RPMI7951 (cell line): ENCODE data around the gene CRACDL. TPM values are rescaled to one million over a fixed set of nuclear protein-coding genes. Genes with fewer than 3 reads are reported as not detected.
A peak's percentile ranks its signal among the peaks of the same experiment; 100 is the strongest.
"Not testable (repeated sequence)": the region's sequence is repeated elsewhere in the genome, so short reads cannot be mapped to it uniquely, and the experiment has no call there.

ENCODE experiments used
- DNase-seq: peaks from one replicate; pipeline ENCODE4 v3.0.0-alpha.2; 2012; ENCODE audit warnings: low read depth
- total RNA-seq: library from RNA; depleted of rRNA; stranded (reverse); fragments of >200 nt; shearing (Covaris generic); gene quantifications from 2 replicates; pipeline ENCODE4 v1.2.3, GENCODE V29; 2014

The CRACDL gene
- total RNA-seq, 1 experiment from 2014 or later: not detected

- no peak for DNase-seq
Observed at GRCh38 chr2:98882971-98883779, 52.9 kb downstream of the CRACDL start.

DNA sequence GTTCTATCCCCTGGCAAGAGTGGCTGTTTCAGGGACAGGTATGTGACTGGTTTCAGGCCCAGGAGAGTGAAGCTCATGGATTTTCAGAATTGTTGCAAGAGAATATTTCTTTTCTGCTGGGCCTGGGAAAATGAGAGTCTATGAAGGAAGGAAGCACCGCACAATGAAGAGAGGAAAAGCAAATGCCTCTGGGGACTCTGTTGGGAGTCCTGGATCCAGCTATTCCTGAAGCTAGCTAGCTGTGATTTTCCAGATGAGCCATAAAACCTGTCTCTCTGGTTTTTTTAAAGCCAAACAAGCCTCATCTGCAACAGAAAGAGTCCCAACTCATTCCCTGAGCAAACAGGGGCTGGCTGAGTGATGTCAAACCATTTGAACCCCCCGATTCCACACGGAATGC lies 53.7 kb downstream of the CRACDL start:
- no peak for DNase-seq

GRCh38 chr2:98881153-98881650 lies 54.8 kb downstream of the CRACDL start:
- no peak for DNase-seq

DNA sequence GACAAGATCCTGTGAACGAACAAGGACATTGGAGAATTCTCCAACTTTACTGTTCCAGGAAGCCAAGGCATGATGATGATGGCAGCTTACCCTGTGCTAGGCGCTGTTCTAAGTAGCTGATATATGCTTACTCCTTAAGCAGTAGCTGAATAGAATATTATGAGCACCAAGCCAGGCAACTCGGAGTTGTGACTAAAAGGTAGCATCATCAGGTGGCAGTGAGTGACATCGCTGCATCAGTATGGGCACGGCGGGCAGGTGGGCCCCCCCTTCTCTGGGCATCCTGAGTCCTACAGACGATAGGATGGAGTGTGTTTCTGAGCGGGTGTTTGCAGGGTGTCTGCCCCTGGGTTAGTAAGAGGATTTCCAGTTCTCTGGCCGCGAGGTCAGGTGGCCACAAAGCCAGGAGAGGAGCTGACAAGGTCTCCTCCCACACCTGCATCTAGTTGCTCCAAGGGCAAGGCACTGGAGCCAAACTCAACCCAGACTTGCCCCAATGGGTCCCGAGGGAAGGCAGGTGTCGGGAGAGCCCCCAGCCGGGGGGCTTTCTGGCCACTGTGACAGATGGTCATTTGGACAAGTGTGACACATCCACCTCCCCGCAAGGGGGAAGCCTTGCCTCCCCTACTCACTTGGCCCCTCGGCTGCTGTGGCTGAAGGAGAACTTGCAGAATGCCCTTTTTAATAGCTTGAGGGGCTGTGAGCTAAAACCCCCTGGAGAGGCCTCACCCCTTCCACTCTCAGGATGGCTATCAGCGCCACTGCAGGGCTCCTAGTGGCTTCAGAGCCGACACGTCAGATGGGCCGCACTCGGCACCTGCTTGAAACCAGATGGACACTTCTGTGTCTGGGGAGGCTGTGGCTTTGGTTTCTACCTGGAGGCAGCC lies 55.5 kb downstream of the CRACDL start:
- peak; percentile 4 for DNase-seq

DNA sequence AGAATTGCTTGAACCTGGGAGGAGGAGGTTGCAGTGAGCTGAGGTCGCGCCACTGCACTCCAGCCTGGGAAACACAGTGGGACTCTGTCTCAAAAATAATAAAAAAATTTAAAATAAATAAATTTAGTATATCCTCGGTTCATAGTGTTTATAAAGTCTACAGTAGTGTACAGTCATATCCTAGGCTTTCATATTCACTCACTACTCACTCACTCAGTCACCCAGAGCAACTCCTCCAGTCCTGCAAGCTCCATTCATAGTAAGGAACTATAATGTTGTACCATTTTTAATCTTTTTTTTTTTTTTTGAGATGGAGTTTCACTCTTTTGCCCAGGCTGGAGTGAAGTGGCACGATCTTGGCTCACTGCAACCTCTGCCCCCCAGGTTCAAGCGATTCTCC lies 58.4 kb downstream of the CRACDL start:
- not testable (repeated sequence) for DNase-seq

- no peak for DNase-seq
Observed at GRCh38 chr2:98876741-98877140, 59.3 kb downstream of the CRACDL start.

GRCh38 chr2:98875746-98876145 lies 60.3 kb downstream of the CRACDL start:
- no peak for DNase-seq

DNA sequence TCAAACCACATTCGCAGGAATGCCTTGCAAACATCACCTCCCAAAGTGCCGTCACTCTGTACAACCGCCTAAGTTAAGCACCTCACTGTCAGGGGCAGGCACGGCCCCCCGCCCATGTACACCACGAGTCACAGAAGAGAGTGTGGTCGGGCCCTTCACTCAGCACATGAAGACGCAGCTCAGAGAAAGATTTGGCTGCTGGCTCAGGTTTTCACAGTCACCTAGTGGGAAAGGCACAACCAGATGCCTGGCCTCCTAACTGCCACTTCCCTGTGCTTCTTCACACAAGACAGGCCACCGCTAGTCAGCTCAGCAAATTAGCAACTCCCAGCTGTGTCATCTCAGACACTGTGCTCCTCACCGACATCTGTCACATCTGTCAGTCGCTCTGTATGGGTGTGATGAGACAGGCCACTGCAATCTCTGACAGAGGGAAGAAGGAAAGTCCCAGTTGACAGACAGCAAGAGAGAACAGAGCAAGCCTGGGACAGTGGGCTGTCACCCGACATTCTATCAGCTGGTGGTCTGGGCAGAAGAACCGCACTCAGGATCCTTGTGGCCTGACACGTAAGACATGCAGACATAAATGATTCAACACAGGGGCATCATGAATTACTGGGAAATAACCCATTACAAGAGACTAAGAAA lies 60.8 kb downstream of the CRACDL start:
- no peak for DNase-seq

DNA sequence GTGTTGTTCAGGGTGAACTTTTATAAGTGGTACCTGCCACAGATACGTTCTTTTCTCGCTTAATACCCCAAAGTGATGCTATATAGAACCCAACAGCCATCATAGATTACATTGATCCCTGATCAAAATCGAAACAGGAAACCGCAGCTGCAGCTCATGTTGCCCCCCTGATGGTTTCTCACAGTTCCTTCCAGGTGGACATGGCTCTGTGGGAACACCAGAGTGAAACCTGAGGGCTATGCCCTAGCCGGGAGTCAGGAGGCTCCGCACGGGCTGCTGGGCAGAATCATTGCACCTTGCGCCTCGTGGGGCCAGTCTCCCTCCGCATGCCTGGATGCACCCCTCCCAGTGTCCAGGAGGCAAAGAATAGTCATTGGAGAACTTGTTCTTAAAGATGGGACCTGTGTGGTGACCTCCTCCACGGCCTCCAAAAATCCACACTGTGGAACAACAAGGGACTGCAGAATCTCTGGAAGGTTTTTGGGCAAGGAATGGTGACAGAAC lies 61.8 kb downstream of the CRACDL start:
- no peak for DNase-seq

- DNase-seq: no peak
Observed at GRCh38 chr2:98872526-98872925, 63.5 kb downstream of the CRACDL start.

DNA sequence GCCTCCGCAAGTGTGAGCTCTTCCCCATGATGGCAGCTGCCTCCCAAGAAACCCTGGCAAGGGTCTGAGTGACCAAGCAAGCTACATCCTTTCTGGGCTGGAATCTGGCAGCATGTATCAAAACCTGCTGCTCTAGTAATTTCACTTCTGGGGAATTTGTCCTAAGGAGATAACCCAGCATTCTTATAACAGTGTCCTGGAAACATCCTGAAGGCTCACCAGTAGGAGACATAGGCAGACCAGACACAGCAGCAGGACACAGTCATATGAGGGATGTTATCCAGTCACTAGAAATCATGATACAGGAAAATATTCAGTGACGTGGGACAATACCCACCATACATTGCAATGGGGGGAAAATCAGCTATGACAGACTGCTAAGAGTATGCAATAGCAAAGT lies 64.5 kb downstream of the CRACDL start:
- no peak for DNase-seq

- no peak for DNase-seq
Observed at GRCh38 chr2:98870516-98871158, 65.4 kb downstream of the CRACDL start.

DNA sequence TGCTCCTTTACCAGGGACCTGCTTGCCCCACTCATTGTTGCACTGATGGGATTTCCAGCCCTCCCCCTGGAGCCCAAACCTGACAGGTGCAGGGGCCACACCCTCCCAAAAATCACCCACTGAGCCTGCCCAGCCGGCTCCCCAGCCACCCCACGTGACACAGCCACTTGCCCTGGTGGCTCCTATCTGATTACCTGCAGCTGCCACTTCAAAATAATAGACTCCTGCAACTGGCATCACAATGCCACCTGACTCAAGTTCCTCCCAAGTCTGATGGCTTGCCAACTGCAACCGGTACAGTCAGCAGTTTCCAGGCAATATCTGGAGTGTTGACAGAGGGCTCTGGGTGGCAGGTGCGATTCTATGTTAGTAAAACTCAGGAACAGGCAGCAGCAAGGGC lies 66.2 kb downstream of the CRACDL start:
- no peak for DNase-seq

DNA sequence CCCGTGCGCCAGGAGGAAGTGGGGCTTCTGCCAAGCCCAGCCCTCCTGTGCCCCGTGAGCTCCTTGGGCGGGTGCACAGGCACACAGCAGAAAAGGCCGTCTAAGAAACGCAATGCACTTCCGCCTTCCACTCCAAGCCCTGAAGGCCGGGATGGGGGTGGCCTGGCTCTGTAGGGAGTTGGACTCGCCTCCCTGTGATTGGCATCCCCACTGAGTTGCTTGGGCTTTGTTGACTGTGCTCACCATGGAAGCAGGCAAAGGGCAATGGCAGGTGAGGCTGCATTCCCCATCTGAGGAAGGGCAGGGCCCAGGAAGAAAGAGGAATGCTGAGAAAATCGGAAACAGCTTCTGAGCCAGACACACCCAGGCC lies 66.8 kb downstream of the CRACDL start:
- no peak for DNase-seq

- no peak for DNase-seq
Observed at GRCh38 chr2:98868548-98869271, 67.3 kb downstream of the CRACDL start.

- DNase-seq: no peak
Observed at GRCh38 chr2:98867539-98868309, 68.3 kb downstream of the CRACDL start.

DNA sequence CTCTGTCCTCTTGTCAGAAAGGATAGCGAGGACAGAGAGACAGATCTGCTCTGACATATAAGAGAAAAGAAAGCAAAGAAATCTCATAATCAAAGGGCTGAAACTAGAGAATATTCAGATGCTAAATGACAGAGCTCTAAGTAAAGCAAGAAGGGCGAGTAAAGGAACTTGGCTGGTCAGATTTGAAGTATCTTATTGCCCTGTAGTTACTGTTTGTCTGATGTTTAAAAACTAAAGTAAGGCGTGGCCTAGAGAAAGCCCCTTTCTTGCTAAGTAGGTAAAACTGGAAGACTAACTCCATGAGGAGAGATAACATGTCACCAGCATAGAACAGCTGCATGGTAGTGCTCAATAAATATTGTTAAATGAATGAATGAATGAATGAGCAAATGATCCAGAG lies 70.0 kb downstream of the CRACDL start:
- DNase-seq: no peak

- no peak for DNase-seq
Observed at GRCh38 chr2:98861601-98862000, 74.4 kb downstream of the CRACDL start.

GRCh38 chr2:98859323-98859722 lies 76.7 kb downstream of the CRACDL start:
- DNase-seq: no peak

GRCh38 chr2:98857001-98857400 lies 79.0 kb downstream of the CRACDL start:
- DNase-seq: no peak
